H9 (cell line): ENCODE results near the gene CTSW. TPM values are rescaled to one million over a fixed set of nuclear protein-coding genes. Genes with fewer than 3 reads are reported as not detected.

Source experiments
- DNase-seq: peaks from one replicate; pipeline ENCODE4 v3.0.0-alpha.2; 2017
- H2AFZ ChIP-seq: one replicate; pipeline ENCODE4 v1.6.1; 2013; ENCODE audit warnings: mild to moderate bottlenecking, low read length, control low read depth, moderate library complexity
- H2AK5ac ChIP-seq: 2 replicates; pipeline ENCODE4 v1.6.1; 2013; ENCODE audit warnings: low read length, control low read depth, mixed read lengths; ENCODE audit not compliant: insufficient read length
- H2BK120ac ChIP-seq: one replicate; pipeline ENCODE4 v1.6.1; 2013; ENCODE audit warnings: low read depth, mild to moderate bottlenecking, low read length, control low read depth, inconsistent platforms; ENCODE audit not compliant: poor library complexity, severe bottlenecking
- H2BK12ac ChIP-seq: 2 replicates; pipeline ENCODE4 v1.6.1; 2013; ENCODE audit warnings: low read length, control low read depth, mixed read lengths, low read depth; ENCODE audit not compliant: insufficient read length
- H2BK15ac ChIP-seq: 2 replicates; pipeline ENCODE4 v1.6.1; 2013; ENCODE audit warnings: low read depth, low read length, control low read depth
- H2BK20ac ChIP-seq: one replicate; pipeline ENCODE4 v1.6.1; 2013; ENCODE audit warnings: low read depth, mild to moderate bottlenecking, low read length, control low read depth, inconsistent platforms; ENCODE audit not compliant: poor library complexity, severe bottlenecking
- H2BK5ac ChIP-seq: 2 replicates; pipeline ENCODE4 v1.6.1; 2013; ENCODE audit warnings: low read length, control low read depth, mixed read lengths; ENCODE audit not compliant: insufficient read length
- H3K14ac ChIP-seq: 2 replicates; pipeline ENCODE4 v1.6.1; 2013; ENCODE audit warnings: low read length, control low read depth; ENCODE audit not compliant: insufficient read depth
- H3K18ac ChIP-seq: 2 replicates; pipeline ENCODE4 v1.6.1; 2013; ENCODE audit warnings: low read depth, mild to moderate bottlenecking, mixed read lengths, low read length, control low read depth; ENCODE audit not compliant: insufficient read length
- H3K23ac ChIP-seq: 2 replicates; pipeline ENCODE4 v1.6.1; 2013; ENCODE audit warnings: low read length, control low read depth, mixed read lengths, low read depth; ENCODE audit not compliant: insufficient read length
- H3K23me2 ChIP-seq: 2 replicates; pipeline ENCODE4 v1.6.1; 2013; ENCODE audit warnings: low read depth, mild to moderate bottlenecking, mixed read lengths, low read length, control low read depth; ENCODE audit not compliant: insufficient read length, poor library complexity, severe bottlenecking
- H3K27ac ChIP-seq: 2 replicates; pipeline ENCODE4 v1.5.1; 2013; ENCODE audit warnings: low read length, control low read depth, mixed read lengths, low read depth; ENCODE audit not compliant: insufficient read length
- H3K27me3 ChIP-seq: 2 replicates; pipeline ENCODE4 v1.6.1; 2013; ENCODE audit warnings: low read length, control low read depth, inconsistent platforms; ENCODE audit not compliant: insufficient read depth
- H3K4ac ChIP-seq: 2 replicates; pipeline ENCODE4 v1.6.1; 2013; ENCODE audit warnings: low read depth, mild to moderate bottlenecking, control low read depth, inconsistent platforms, low read length, moderate library complexity
- H3K4me1 ChIP-seq: 2 replicates; pipeline ENCODE4 v1.6.1; 2013; ENCODE audit warnings: low read length, control low read depth, inconsistent platforms; ENCODE audit not compliant: insufficient read depth
- H3K4me2 ChIP-seq: 2 replicates; pipeline ENCODE4 v1.6.1; 2013; ENCODE audit warnings: low read length, control low read depth, mixed read lengths; ENCODE audit not compliant: insufficient read length, insufficient read depth
- H3K56ac ChIP-seq: 2 replicates; pipeline ENCODE4 v1.6.1; 2013; ENCODE audit warnings: low read depth, mild to moderate bottlenecking, mixed read lengths, low read length, control low read depth; ENCODE audit not compliant: insufficient read length
- H3K79me1 ChIP-seq: 2 replicates; pipeline ENCODE4 v1.6.1; 2013; ENCODE audit warnings: low read depth, mild to moderate bottlenecking, moderate library complexity, low read length, control low read depth, inconsistent platforms; ENCODE audit not compliant: insufficient read depth, poor library complexity, severe bottlenecking
- H3K79me2 ChIP-seq: 2 replicates; pipeline ENCODE4 v1.6.1; 2013; ENCODE audit warnings: low read length, control low read depth, inconsistent platforms; ENCODE audit not compliant: insufficient read depth
- H3K9ac ChIP-seq: 2 replicates; pipeline ENCODE4 v1.6.1; 2013; ENCODE audit warnings: low read length, control low read depth, mixed read lengths; ENCODE audit not compliant: insufficient read length; ENCODE audit errors: extremely low read depth
- H3K9me3 ChIP-seq: one replicate; pipeline ENCODE4 v1.6.1; 2013; ENCODE audit warnings: low read depth, low read length, inconsistent platforms; ENCODE audit not compliant: control insufficient read depth
- H3T11ph ChIP-seq: one replicate; pipeline ENCODE4 v1.6.1; 2013; ENCODE audit warnings: mild to moderate bottlenecking, low read length, control low read depth, inconsistent platforms
- H4K20me1 ChIP-seq: one replicate; pipeline ENCODE4 v1.6.1; 2013; ENCODE audit not compliant: control insufficient read depth, insufficient read length, insufficient read depth
- H4K5ac ChIP-seq: 2 replicates; pipeline ENCODE4 v1.6.1; 2013; ENCODE audit warnings: low read depth, mild to moderate bottlenecking, mixed read lengths, low read length, control low read depth; ENCODE audit not compliant: insufficient read length
- H4K8ac ChIP-seq: replicated peaks from 2 replicates; pipeline ENCODE4 v1.6.1; 2013; ENCODE audit warnings: low read length, control low read depth, mixed read lengths, low read depth; ENCODE audit not compliant: insufficient read length
- H4K91ac ChIP-seq: 2 replicates; pipeline ENCODE4 v1.6.1; 2013; ENCODE audit warnings: low read depth, mild to moderate bottlenecking, moderate library complexity, mixed read lengths, low read length, control low read depth; ENCODE audit not compliant: insufficient read length
- H3K27ac Mint-ChIP-seq, 3 experiments: 2 replicates in 2 of 3; 3 replicates in 1 of 3; pipeline ENCODE4 v1.8.0; 2020 to 2021; ENCODE audit warnings: mixed read lengths in 3 of 3, mild to moderate bottlenecking in 1 of 3, moderate library complexity in 1 of 3
- H3K27me3 Mint-ChIP-seq: 2 replicates; pipeline ENCODE4 v1.8.0; 2021; ENCODE audit warnings: low read depth, mild to moderate bottlenecking, moderate library complexity, mixed read lengths
- H3K36me3 Mint-ChIP-seq, 3 experiments: 2 replicates in 2 of 3; 3 replicates in 1 of 3; pipeline ENCODE4 v1.8.0; 2020 to 2021; ENCODE audit warnings: low read depth in 3 of 3, mixed read lengths in 3 of 3; ENCODE audit not compliant: insufficient read depth in 1 of 3
- H3K4me1 Mint-ChIP-seq, 2 experiments: 2 replicates each; pipeline ENCODE4 v1.8.0; 2020; ENCODE audit warnings: mixed read lengths in 2 of 2
- H3K4me3 Mint-ChIP-seq, 2 experiments: 2 replicates in 1 of 2; 3 replicates in 1 of 2; pipeline ENCODE4 v1.8.0; 2020 to 2021; ENCODE audit warnings: mild to moderate bottlenecking in 2 of 2, mixed read lengths in 2 of 2, moderate library complexity in 1 of 2
- H3K9me3 Mint-ChIP-seq, 2 experiments: 2 replicates in 1 of 2; 3 replicates in 1 of 2; pipeline ENCODE4 v1.8.0; 2020; ENCODE audit warnings: mild to moderate bottlenecking in 2 of 2, mixed read lengths in 2 of 2, moderate library complexity in 1 of 2
- WGBS: extraction: QIAGEN DNeasy Blood & Tissue Kit; methylation state at CpG from one replicate; pipeline ENCODE4 v1.1.7; 2013; ENCODE audit warnings: missing lambda C conversion rate, low lambda C conversion rate, mixed read lengths; ENCODE audit not compliant: insufficient read length; ENCODE audit errors: extremely low coverage; 5-methylcytosine and 5-hydroxymethylcytosine counted together
- total RNA-seq: library from RNA; stranded (reverse); gene quantifications from 2 replicates; pipeline ENCODE4 v1.2.1, GENCODE V29; 2021
- TF ChIP-seq, protein P1 (sequence below): fragments of 200-600 bp; sonication (generic); conservative IDR thresholded peaks from 3 replicates; pipeline ENCODE4 v1.8.0; 2021; ENCODE audit warnings: antibody characterized with exemption, mild to moderate bottlenecking

The CTSW gene
- total RNA-seq, 1 experiment from 2014 or later: not detected

DNA sequence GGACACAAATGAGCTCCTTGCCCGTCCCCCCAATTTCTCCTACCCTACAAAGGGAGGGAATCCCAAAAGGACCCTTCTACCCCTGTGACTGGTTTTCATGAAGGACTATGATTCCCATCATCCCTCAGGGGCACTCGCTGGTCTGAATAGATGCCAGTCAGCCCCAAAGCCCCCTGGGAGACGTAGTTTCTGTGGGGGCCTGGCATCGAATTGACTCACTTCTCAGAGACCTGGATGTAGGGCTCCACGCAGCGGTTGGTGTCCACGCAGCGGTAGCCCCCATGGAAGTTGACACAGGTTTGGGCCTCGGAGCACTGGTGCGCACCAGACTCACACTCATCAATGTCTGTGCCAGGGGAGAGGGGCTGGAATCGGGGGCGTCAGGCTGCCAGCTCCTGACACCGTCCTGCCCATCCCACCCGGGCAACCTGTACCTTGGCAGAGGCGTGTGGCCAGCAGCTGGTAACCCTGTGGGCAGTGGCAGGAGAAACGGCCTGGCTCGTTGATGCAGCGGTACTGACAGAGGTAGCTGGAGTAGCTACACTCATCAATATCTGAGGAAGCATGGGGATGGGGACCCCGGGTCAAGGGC lies 11.5 kb upstream of the CTSW start:
- Mint-ChIP-seq H3K27me3 (peaks cover 7% of the 10 kb centered on the region), H3K4me3 (peak overlapping the region; percentile 77 to 90), H3K9me3 (no peaks in the 10 kb centered on the region; a peak in 1 of 5 replicates), H3K4me1 (peaks cover 14 to 18% of the 10 kb centered on the region in 2 experiments), H3K27ac (no peak overlapping the region), H3K36me3 (peaks cover 12 to 26% (median 26%) of the 10 kb centered on the region in 3 experiments; a peak in 6 of 7 replicates)
- Histone ChIP-seq H2AFZ (no peak overlapping the region), H3K14ac (no peak overlapping the region), H3K4me2 (peak overlapping the region; percentile 67), H2BK20ac (no peak overlapping the region), H4K5ac (no peak overlapping the region), H3T11ph (no peak overlapping the region), H3K18ac (no peak overlapping the region), H3K4me1 (no peaks in the 10 kb centered on the region), H4K91ac (no peak overlapping the region), H3K56ac (no peak overlapping the region), H2BK120ac (no peak overlapping the region), H4K20me1 (no peaks in the 10 kb centered on the region), H2BK15ac (no peak overlapping the region), H3K79me1 (no peaks in the 10 kb centered on the region), H2BK5ac (no peak overlapping the region), H3K27me3 (peaks cover 3% of the 10 kb centered on the region; the same call in 1 of the 2 replicates), H4K8ac (no peak overlapping the region), H3K9ac (no peak overlapping the region), H3K23ac (no peak overlapping the region), H3K4ac (no peak overlapping the region), H3K27ac (no peak overlapping the region), H3K9me3 (no peaks in the 10 kb centered on the region), H3K23me2 (peaks cover 4% of the 10 kb centered on the region), H2BK12ac (no peak overlapping the region), H2AK5ac (no peak overlapping the region), H3K79me2 (no peaks in the 10 kb centered on the region)
- DNase-seq: peak; percentile 75
- no CpG with 5 or more reads among the region's 19 CpGs for WGBS
- TF ChIP-seq, protein P1, sequence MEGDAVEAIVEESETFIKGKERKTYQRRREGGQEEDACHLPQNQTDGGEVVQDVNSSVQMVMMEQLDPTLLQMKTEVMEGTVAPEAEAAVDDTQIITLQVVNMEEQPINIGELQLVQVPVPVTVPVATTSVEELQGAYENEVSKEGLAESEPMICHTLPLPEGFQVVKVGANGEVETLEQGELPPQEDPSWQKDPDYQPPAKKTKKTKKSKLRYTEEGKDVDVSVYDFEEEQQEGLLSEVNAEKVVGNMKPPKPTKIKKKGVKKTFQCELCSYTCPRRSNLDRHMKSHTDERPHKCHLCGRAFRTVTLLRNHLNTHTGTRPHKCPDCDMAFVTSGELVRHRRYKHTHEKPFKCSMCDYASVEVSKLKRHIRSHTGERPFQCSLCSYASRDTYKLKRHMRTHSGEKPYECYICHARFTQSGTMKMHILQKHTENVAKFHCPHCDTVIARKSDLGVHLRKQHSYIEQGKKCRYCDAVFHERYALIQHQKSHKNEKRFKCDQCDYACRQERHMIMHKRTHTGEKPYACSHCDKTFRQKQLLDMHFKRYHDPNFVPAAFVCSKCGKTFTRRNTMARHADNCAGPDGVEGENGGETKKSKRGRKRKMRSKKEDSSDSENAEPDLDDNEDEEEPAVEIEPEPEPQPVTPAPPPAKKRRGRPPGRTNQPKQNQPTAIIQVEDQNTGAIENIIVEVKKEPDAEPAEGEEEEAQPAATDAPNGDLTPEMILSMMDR: no peak
